ENCODE data around the gene RSBN1.
"Not testable (repeated sequence)": the region's sequence is repeated elsewhere in the genome, so short reads cannot be mapped to it uniquely, and the experiment has no call there.

Gene RSBN1

DNA sequence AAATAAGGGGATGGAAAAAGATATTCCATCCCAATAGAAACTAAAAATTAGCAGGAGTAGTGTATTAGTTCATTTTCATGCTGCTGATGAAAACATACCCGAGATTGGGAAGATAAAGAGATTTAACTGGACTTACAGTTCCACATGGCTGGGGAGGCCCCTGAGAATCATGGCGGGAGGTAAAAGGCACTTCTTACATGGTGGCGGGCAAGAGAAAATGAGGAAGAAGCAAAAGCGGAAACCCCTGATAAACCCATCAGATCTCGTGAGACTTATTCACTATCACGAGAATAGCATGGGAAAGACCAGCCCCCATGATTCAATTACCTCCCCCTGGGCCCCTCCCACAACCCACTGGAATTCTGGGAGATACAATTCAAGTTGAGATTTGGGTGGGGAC lies 94.8 kb downstream of the RSBN1 start:
- H3K27ac ChIP-seq (ENCODE audit: low read length); H3K4me3 ChIP-seq (ENCODE audit: low read length); H3K9ac ChIP-seq (ENCODE audit: low read length); H3K27me3 ChIP-seq (ENCODE audit: control insufficient read depth, insufficient read depth, low read length); H3K4me1 ChIP-seq (ENCODE audit: control insufficient read depth, low read depth, low read length): not testable (repeated sequence)
- peaks cover 22% of the 10 kb centered on the region for H3K9me3 ChIP-seq (ENCODE audit: control insufficient read depth, low read depth, low read length)
- H3K36me3 ChIP-seq (ENCODE audit: control insufficient read depth, low read depth, low read length) = peaks cover 21% of the 10 kb centered on the region

DNA sequence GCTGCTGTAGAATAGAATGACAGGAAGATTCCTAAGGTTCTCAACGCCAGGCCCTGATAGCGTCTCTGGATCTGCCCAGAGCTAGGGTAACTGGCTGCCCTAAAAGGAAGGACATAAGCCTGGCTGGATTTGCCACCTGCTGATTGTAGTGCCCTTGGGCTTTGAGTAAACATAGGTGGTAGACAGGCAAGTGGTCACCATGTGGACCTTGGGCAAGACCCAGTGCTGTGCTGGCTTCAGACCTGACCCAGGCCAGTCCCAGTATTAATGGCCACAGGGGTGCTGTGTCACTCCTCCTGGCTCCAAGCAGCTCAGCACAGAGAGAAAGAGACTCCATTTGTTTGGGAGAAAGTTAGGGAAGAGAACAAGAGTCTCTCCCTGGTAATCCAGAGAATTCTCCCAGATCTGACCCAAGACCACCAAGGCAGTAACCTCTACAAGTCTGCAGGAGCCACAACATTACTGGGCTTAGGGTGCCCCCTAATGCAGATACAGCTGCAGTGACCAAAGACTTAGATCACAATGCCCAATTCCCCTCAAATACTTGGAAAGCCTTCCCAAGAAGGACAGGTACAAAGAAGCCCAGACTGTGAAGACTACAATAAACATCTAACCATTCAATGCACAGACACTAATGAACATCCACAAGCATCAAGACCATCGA lies 97.5 kb downstream of the RSBN1 start:
- Histone ChIP-seq H3K4me1 (ENCODE audit: control insufficient read depth, low read depth, low read length) (no peaks in the 10 kb centered on the region), H3K36me3 (ENCODE audit: control insufficient read depth, low read depth, low read length) (peaks cover 19% of the 10 kb centered on the region), H3K27ac (ENCODE audit: low read length) (no peak overlapping the region), H3K9me3 (ENCODE audit: control insufficient read depth, low read depth, low read length) (peaks cover 11% of the 10 kb centered on the region), H3K4me3 (ENCODE audit: low read length) (no peak overlapping the region), H3K9ac (ENCODE audit: low read length) (no peak overlapping the region), H3K27me3 (ENCODE audit: control insufficient read depth, insufficient read depth, low read length) (no peaks in the 10 kb centered on the region)

Measured in iPS-18a (cell line).